GM23338 (cell line): ENCODE results near the gene ITIH5. TPM values are rescaled to one million over a fixed set of nuclear protein-coding genes. Genes with fewer than 3 reads are reported as not detected.

Source experiments
- ATAC-seq: fragments of 200-7000 bp; cut with Tn5 transposase; 3 replicates; pipeline ENCODE4 v1.9.1; 2020
- DNase-seq: peaks from one replicate; pipeline ENCODE4 v3.0.0-alpha.2; 2015; ENCODE audit warnings: low spot score
- H2AFZ ChIP-seq: fragments of 200-600 bp; sonication (generic); 2 replicates; pipeline ENCODE4 v1.8.0; 2016; ENCODE audit warnings: antibody characterized with exemption, mild to moderate bottlenecking, moderate library complexity
- H3F3A ChIP-seq: fragments of 200-600 bp; sonication (generic); replicated peaks from 2 replicates; pipeline ENCODE4 v1.8.0; 2017; ENCODE audit warnings: antibody characterized with exemption, mixed run types, low read depth
- H3K27ac ChIP-seq: fragments of 200-600 bp; sonication (generic); 2 replicates; pipeline ENCODE4 v1.6.1; 2016; ENCODE audit warnings: low read depth
- H3K27me3 ChIP-seq: fragments of 200-600 bp; sonication (generic); 2 replicates; pipeline ENCODE4 v1.8.0; 2016; ENCODE audit warnings: mild to moderate bottlenecking, mixed run types, moderate library complexity; ENCODE audit not compliant: insufficient read depth
- H3K36me3 ChIP-seq: fragments of 200-600 bp; sonication (generic); 2 replicates; pipeline ENCODE4 v1.8.0; 2016; ENCODE audit warnings: mild to moderate bottlenecking; ENCODE audit not compliant: insufficient read depth
- H3K4me1 ChIP-seq: fragments of 200-600 bp; sonication (generic); 2 replicates; pipeline ENCODE4 v1.8.0; 2016; ENCODE audit warnings: mild to moderate bottlenecking, moderate library complexity; ENCODE audit not compliant: insufficient read depth
- H3K4me2 ChIP-seq: fragments of 200-600 bp; sonication (generic); 2 replicates; pipeline ENCODE4 v1.7.1; 2017; ENCODE audit warnings: mixed run types
- H3K4me3 ChIP-seq: fragments of 200-600 bp; sonication (generic); 2 replicates; pipeline ENCODE4 v1.6.1; 2016; ENCODE audit warnings: mixed run types
- H3K79me2 ChIP-seq: fragments of 200-600 bp; sonication (generic); replicated peaks from 2 replicates; pipeline ENCODE4 v1.8.0; 2017; ENCODE audit warnings: mild to moderate bottlenecking; ENCODE audit not compliant: insufficient read depth
- H3K9me2 ChIP-seq: fragments of 200-600 bp; sonication (generic); 2 replicates; pipeline ENCODE4 v1.8.0; 2017; ENCODE audit not compliant: insufficient read depth
- H4K20me1 ChIP-seq: fragments of 200-600 bp; sonication (generic); replicated peaks from 2 replicates; pipeline ENCODE4 v1.8.0; 2017; ENCODE audit warnings: mild to moderate bottlenecking; ENCODE audit not compliant: insufficient read depth
- H3K27ac Mint-ChIP-seq: 2 replicates; pipeline ENCODE4 v1.8.0; 2020; ENCODE audit warnings: inconsistent platforms, mild to moderate bottlenecking, moderate library complexity, mixed read lengths
- H3K27me3 Mint-ChIP-seq: 3 replicates; pipeline ENCODE4 v1.8.0; 2022; ENCODE audit warnings: low read depth, mild to moderate bottlenecking, moderate library complexity, mixed read lengths, inconsistent platforms; ENCODE audit not compliant: insufficient read depth, poor library complexity
- H3K36me3 Mint-ChIP-seq: 3 replicates; pipeline ENCODE4 v1.8.0; 2021; ENCODE audit warnings: low read depth, mild to moderate bottlenecking, inconsistent platforms, moderate library complexity, mixed read lengths
- H3K4me1 Mint-ChIP-seq: 3 replicates; pipeline ENCODE4 v1.8.0; 2020; ENCODE audit warnings: mild to moderate bottlenecking, inconsistent platforms, mixed read lengths
- H3K4me3 Mint-ChIP-seq: 3 replicates; pipeline ENCODE4 v1.8.0; 2021; ENCODE audit warnings: moderate library complexity, mild to moderate bottlenecking, inconsistent platforms, mixed read lengths
- H3K9me3 Mint-ChIP-seq: 3 replicates; pipeline ENCODE4 v1.8.0; 2020; ENCODE audit warnings: moderate library complexity, mild to moderate bottlenecking, inconsistent platforms, mixed read lengths
- EZH2 ChIP-seq: fragments of 200-600 bp; sonication (generic); IDR thresholded peaks from one replicate; pipeline ENCODE4 v1.8.0; 2017; ENCODE audit warnings: antibody characterized with exemption, mild to moderate bottlenecking, low read depth; ENCODE audit not compliant: unreplicated experiment
- EZH2phosphoT487 ChIP-seq: fragments of 200-600 bp; sonication (generic); IDR thresholded peaks from one replicate; pipeline ENCODE4 v1.8.1; 2018; ENCODE audit warnings: antibody characterized with exemption; ENCODE audit not compliant: unreplicated experiment
- JUNB ChIP-seq: IDR thresholded peaks from one replicate; pipeline ENCODE4 v1.6.1; 2016; ENCODE audit warnings: antibody characterized with exemption; ENCODE audit not compliant: unreplicated experiment
- NANOG ChIP-seq: IDR thresholded peaks from 2 replicates; pipeline ENCODE4 v1.6.1; 2016; ENCODE audit warnings: antibody characterized with exemption, borderline replicate concordance
- POLR2AphosphoS5 ChIP-seq: IDR thresholded peaks from 2 replicates; pipeline ENCODE4 v1.6.1; 2016; ENCODE audit warnings: antibody characterized with exemption, low read depth
- REST ChIP-seq: IDR thresholded peaks from one replicate; pipeline ENCODE4 v1.6.1; 2018; ENCODE audit warnings: antibody characterized with exemption; ENCODE audit not compliant: unreplicated experiment
- STAT1 ChIP-seq: IDR thresholded peaks from one replicate; pipeline ENCODE4 v1.6.1; 2016; ENCODE audit warnings: antibody characterized with exemption; ENCODE audit not compliant: unreplicated experiment
- ZNF114 ChIP-seq: fragments of 250-450 bp; sonication (Bioruptor Pico); IDR thresholded peaks from 2 replicates; pipeline ENCODE4 v1.5.0; 2020; ENCODE audit warnings: mild to moderate bottlenecking, moderate library complexity
- ZNF331 ChIP-seq: fragments of 250-450 bp; sonication (Bioruptor Pico); IDR thresholded peaks from 2 replicates; pipeline ENCODE4 v1.5.0; 2020; ENCODE audit warnings: low read depth, mild to moderate bottlenecking, moderate library complexity
- ZNF462 ChIP-seq: fragments of 250-450 bp; sonication (Bioruptor Pico); IDR thresholded peaks from 2 replicates; pipeline ENCODE4 v1.5.0; 2020; ENCODE audit warnings: mild to moderate bottlenecking, moderate library complexity
- polyA plus RNA-seq: library from polyadenylated mRNA; unstranded; fragments of >200 nt; fragmentation: Nextera tagmentation; extraction: Ambion mirVana; gene quantifications from 2 replicates; pipeline ENCODE4 v1.2.1, GENCODE V29; 2016
- total RNA-seq: library from RNA; depleted of rRNA; stranded (reverse); fragments of >200 nt; shearing (Covaris generic); gene quantifications from 2 replicates; pipeline ENCODE4 v1.2.3, GENCODE V29; 2014
- TF ChIP-seq, protein P1 (sequence below): IDR thresholded peaks from 2 replicates; pipeline ENCODE4 v1.6.1; 2016; ENCODE audit warnings: antibody characterized with exemption
- TF ChIP-seq, protein P2 (sequence below), 2 experiments: fragments of 200-600 bp in 1 of 2; sonication (generic) in 1 of 2; conservative IDR thresholded peaks; 2 replicates each; pipeline versions ENCODE4 v1.5.1 to v1.6.1; 2016 to 2017; ENCODE audit warnings: antibody characterized with exemption in 2 of 2, low read depth in 2 of 2, mild to moderate bottlenecking in 2 of 2, moderate library complexity in 1 of 2

Gene ITIH5
- total and polyA plus RNA-seq, 2 experiments from 2014 or later: 0.99 to 2.2 TPM

DNA sequence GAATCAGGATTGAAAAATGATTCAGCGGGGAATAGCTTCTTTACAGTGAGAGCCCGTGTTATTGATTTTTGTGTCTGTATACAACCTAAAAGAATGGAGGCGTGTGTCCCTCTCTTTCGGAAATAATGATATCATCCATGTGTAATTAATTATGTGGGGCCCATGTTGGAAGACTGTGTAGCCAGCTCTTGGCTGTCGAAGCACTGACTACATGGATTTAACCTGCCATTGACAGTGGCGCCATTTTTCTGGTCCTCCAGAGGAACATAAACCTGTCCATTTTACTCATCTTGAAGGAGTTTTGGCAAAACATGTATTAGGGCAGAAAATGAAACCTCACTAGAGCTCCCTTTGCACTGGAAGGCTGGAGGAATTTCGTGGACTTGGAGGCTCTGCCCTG, 119.6 kb downstream of the ITIH5 start:
- Histone ChIP-seq H4K20me1 (no peaks in the 10 kb centered on the region), H3K27ac (no peak overlapping the region), H2AFZ (no peak overlapping the region), H3K36me3 (no peaks in the 10 kb centered on the region), H3K79me2 (no peaks in the 10 kb centered on the region), H3K4me1 (0 out of 2 replicates have a peak, but pooled peaks cover 3% of the 10 kb centered on the region), H3K27me3 (no peaks in the 10 kb centered on the region), H3F3A (no peaks in the 10 kb centered on the region), H3K4me2 (no peak overlapping the region), H3K4me3 (no peak overlapping the region), H3K9me2 (peaks cover 5% of the 10 kb centered on the region; the same call in 1 of the 2 replicates)
- H3K36me3 Mint-ChIP-seq: no peaks in the 10 kb centered on the region
- H3K4me1 Mint-ChIP-seq: peaks cover 6% of the 10 kb centered on the region
- H3K27ac Mint-ChIP-seq: no peak overlapping the region
- TF ChIP-seq EZH2phosphoT487: no peak
- TF ChIP-seq REST: no peak
- no peak for TF ChIP-seq ZNF331 (CRISPR knock-in tag)
- TF ChIP-seq POLR2AphosphoS5: no peak
- TF ChIP-seq ZNF462: no peak
- TF ChIP-seq ZNF114: no peak
- TF ChIP-seq, protein P1, sequence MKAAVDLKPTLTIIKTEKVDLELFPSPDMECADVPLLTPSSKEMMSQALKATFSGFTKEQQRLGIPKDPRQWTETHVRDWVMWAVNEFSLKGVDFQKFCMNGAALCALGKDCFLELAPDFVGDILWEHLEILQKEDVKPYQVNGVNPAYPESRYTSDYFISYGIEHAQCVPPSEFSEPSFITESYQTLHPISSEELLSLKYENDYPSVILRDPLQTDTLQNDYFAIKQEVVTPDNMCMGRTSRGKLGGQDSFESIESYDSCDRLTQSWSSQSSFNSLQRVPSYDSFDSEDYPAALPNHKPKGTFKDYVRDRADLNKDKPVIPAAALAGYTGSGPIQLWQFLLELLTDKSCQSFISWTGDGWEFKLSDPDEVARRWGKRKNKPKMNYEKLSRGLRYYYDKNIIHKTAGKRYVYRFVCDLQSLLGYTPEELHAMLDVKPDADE: no peak
- TF ChIP-seq NANOG: no peak
- TF ChIP-seq STAT1: no peak
- TF ChIP-seq EZH2: no peak
- no peak for TF ChIP-seq JUNB
- TF ChIP-seq, protein P2, sequence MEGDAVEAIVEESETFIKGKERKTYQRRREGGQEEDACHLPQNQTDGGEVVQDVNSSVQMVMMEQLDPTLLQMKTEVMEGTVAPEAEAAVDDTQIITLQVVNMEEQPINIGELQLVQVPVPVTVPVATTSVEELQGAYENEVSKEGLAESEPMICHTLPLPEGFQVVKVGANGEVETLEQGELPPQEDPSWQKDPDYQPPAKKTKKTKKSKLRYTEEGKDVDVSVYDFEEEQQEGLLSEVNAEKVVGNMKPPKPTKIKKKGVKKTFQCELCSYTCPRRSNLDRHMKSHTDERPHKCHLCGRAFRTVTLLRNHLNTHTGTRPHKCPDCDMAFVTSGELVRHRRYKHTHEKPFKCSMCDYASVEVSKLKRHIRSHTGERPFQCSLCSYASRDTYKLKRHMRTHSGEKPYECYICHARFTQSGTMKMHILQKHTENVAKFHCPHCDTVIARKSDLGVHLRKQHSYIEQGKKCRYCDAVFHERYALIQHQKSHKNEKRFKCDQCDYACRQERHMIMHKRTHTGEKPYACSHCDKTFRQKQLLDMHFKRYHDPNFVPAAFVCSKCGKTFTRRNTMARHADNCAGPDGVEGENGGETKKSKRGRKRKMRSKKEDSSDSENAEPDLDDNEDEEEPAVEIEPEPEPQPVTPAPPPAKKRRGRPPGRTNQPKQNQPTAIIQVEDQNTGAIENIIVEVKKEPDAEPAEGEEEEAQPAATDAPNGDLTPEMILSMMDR (conservative IDR thresholded peaks at IDR 0.05; ENCODE audit: low read depth in 2 of 2): no peak
- DNase-seq (no peak), ATAC-seq (no peak)
- H3K9me3 Mint-ChIP-seq: no peaks in the 10 kb centered on the region
- peaks cover 8% of the 10 kb centered on the region for H3K27me3 Mint-ChIP-seq
- H3K4me3 Mint-ChIP-seq: no peak overlapping the region
